ENCODE measurements around the gene UBE2E1. TPM values are rescaled to one million over a fixed set of nuclear protein-coding genes. Genes with fewer than 3 reads are reported as not detected.
"Not testable (repeated sequence)": the region's sequence is repeated elsewhere in the genome, so short reads cannot be mapped to it uniquely, and the experiment has no call there.

The UBE2E1 gene
- total and polyA plus RNA-seq, 8 donors = 3.2 to 226 (median 78.1) TPM

DNA sequence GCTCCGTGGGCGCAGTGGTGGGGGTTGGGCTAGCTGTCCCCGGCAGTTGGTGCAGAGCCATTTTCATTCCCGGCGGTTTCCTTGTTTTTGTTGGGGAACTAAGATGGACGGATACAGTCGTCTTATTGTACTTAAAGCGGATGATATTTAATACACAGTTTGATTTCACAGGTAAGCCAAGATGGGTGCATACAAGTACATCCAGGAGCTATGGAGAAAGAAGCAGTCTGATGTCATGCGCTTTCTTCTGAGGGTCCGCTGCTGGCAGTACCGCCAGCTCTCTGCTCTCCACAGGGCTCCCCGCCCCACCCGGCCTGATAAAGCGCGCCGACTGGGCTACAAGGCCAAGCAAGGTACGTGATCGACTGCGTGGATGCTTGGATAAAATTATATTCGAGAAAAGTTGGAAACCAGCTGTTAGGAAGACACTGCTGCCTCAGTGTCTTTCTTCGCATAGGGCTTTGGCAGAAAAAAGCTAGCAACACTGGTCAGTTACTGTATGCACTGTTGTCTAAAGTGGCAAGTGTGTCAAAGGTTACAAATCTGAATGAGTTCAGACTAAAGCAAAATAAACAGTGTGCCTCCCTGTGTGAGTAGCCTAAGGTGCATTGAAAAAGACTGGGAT, 112.0 kb downstream of the UBE2E1 start:
- intact Hi-C loops (cut with DNase I; ENCODE audit: low total_unique reads); H3K27me3 ChIP-seq; H3K9me3 ChIP-seq: not testable (repeated sequence)
- TF ChIP-seq POLR2AphosphoS5 (IDR thresholded peaks at IDR 0.05) = peak in 1 of 3 donors; percentile 7
- peaks cover 17 to 49% (median 45%) of the 10 kb centered on the region in 4 donors for H3K36me3 ChIP-seq
- peak overlapping the region; percentile 93 to 97 (median 96) for H3K27ac ChIP-seq
- H3K4me1 ChIP-seq = peaks cover 27 to 67% (median 53%) of the 10 kb centered on the region in 4 donors
- peak overlapping the region; percentile 79 to 98 (median 85) for H3K4me3 ChIP-seq
- peak; percentile 65 to 90 for DNase-seq
- WGBS, 5 donors = 0 to 1% (median 0%) methylated on average over 19 to 21 of the region's 21 CpGs

- WGBS, 5 donors = 8 to 23% (median 11%) methylated on average over 12 of the region's 12 CpGs
- intact Hi-C loops (cut with DNase I; ENCODE audit: low total_unique reads); DNase-seq; H3K9me3 ChIP-seq; H3K27me3 ChIP-seq: not testable (repeated sequence)
- H3K27ac ChIP-seq = peak overlapping the region in 4 of 5 donors; percentile 94 to 97 (median 96)
- H3K4me3 ChIP-seq = peak overlapping the region; percentile 79 to 98 (median 85)
- H3K4me1 ChIP-seq = peaks cover 27 to 63% (median 52%) of the 10 kb centered on the region in 4 donors
- peaks cover 17 to 51% (median 45%) of the 10 kb centered on the region in 4 donors for H3K36me3 ChIP-seq
These were observed 112.6 kb downstream of the UBE2E1 start for GRCh38 chr3:23918331-23918730.

- TF ChIP-seq EP300 (IDR thresholded peaks at IDR 0.05) (no peak), CTCF (IDR thresholded peaks at IDR 0.05) (no peak), POLR2A (IDR thresholded peaks at IDR 0.05) (no peak)
- peak overlapping the region in 1 of 5 donors; percentile 4 for H3K27ac ChIP-seq
- DNase-seq = no peak
- intact Hi-C loops (cut with DNase I; ENCODE audit: low total_unique reads) = no loop called here
- WGBS, 5 donors = 39 to 72% (median 55%) methylated on average over 2 of the region's 2 CpGs
- H3K9me3 ChIP-seq = no peaks in the 10 kb centered on the region
- peak overlapping the region in 2 of 4 donors; percentile 84 to 86 for H3K4me3 ChIP-seq
- H3K36me3 ChIP-seq = peaks cover 17 to 51% (median 45%) of the 10 kb centered on the region in 4 donors
- H3K4me1 ChIP-seq = peaks cover 27 to 50% (median 46%) of the 10 kb centered on the region in 4 donors
- H3K27me3 ChIP-seq = no peaks in the 10 kb centered on the region
These were observed 113.9 kb downstream of the UBE2E1 start for GRCh38 chr3:23919628-23920027.

GRCh38 chr3:23920151-23920655, 114.4 kb downstream of the UBE2E1 start:
- WGBS, 5 donors = 57 to 73% (median 71%) methylated on average over 5 of the region's 5 CpGs
- Histone ChIP-seq H3K4me3 (peak overlapping the region in 2 of 4 donors; percentile 5 to 86), H3K27ac (peak overlapping the region in 1 of 5 donors; percentile 4), H3K4me1 (peaks cover 25 to 46% (median 41%) of the 10 kb centered on the region in 4 donors), H3K9me3 (no peaks in the 10 kb centered on the region), H3K36me3 (peaks cover 17 to 51% (median 45%) of the 10 kb centered on the region in 4 donors), H3K27me3 (no peaks in the 10 kb centered on the region)
- intact Hi-C loops (cut with DNase I; ENCODE audit: low total_unique reads) = no loop called here
- no peak for DNase-seq
- TF ChIP-seq POLR2A (IDR thresholded peaks at IDR 0.05) (no peak), EP300 (IDR thresholded peaks at IDR 0.05) (no peak), CTCF (IDR thresholded peaks at IDR 0.05) (no peak), POLR2AphosphoS5 (IDR thresholded peaks at IDR 0.05) (no peak)

DNA sequence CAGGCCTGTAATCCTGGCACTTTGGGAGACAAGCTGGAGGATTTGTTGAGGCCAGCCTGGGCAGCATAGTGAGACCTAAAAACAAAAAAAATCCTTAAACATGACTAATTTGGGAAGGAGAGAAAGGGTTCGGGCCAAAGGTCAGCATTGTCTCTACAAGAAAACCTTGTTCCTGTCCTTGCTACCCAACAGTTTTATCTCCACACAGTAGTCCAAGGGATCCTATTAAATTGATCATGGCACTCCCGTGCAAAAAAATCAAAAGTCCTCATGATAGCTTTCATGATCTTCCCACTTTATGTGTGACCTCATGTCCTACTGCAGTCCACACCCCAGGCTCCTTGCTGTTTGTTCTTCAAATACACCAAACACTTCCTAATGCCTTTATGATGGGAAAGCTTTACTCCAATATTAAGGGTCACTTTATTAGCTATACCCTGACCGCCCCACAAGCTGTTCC, 115.3 kb downstream of the UBE2E1 start:
- intact Hi-C loops (cut with DNase I; ENCODE audit: low total_unique reads) = no loop called here
- Histone ChIP-seq H3K4me1 (peaks cover 22 to 37% (median 32%) of the 10 kb centered on the region in 4 donors), H3K27me3 (no peaks in the 10 kb centered on the region), H3K4me3 (no peak overlapping the region), H3K27ac (no peak overlapping the region), H3K36me3 (peaks cover 17 to 51% (median 45%) of the 10 kb centered on the region in 4 donors), H3K9me3 (no peaks in the 10 kb centered on the region)
- no peak for DNase-seq
- WGBS, 5 donors = 82 to 89% (median 86%) methylated on average over 3 of the region's 3 CpGs
- no peak for TF ChIP-seq POLR2AphosphoS5 (IDR thresholded peaks at IDR 0.05)
- TF ChIP-seq POLR2A (IDR thresholded peaks at IDR 0.05) = no peak
- TF ChIP-seq EP300 (IDR thresholded peaks at IDR 0.05) = no peak
- TF ChIP-seq CTCF (IDR thresholded peaks at IDR 0.05) = no peak

Measured in stomach (tissue), 9 donors.